PC-3 (cell line): Measurements from ENCODE around the gene ATF1. TPM values are rescaled to one million over a fixed set of nuclear protein-coding genes. Genes with fewer than 3 reads are reported as not detected.
"Not testable (repeated sequence)": the region's sequence is repeated elsewhere in the genome, so short reads cannot be mapped to it uniquely, and the experiment has no call there.

Experiments
- ATAC-seq: fragments of 200-7000 bp; cut with Tn5 transposase; 2 replicates; pipeline ENCODE4 v1.9.1; 2020; ENCODE audit warnings: mild to moderate bottlenecking, moderate library complexity
- BruUV-seq: library from RNA; stranded (reverse); fragments of 400-500 nt; replicated peaks from 2 replicates; lab custom pipeline; 2021; lab: Mats Ljungman, UMichigan
- CTCF ChIA-PET: fragments of 300-600 bp; sonication (Branson Sonifier 250); formaldehyde crosslinking; loops from one replicate; lab custom pipeline; 2022; ENCODE audit warnings: antibody characterized with exemption; lab: Charles Lee
- POLR2A ChIA-PET: fragments of 300-600 bp; sonication (Branson Sonifier 250); formaldehyde crosslinking; loops from one replicate; lab custom pipeline; 2022; ENCODE audit warnings: antibody characterized with exemption; ENCODE audit not compliant: unreplicated experiment; lab: Charles Lee
- DNase-seq: peaks from one replicate; pipeline ENCODE4 v3.0.0-alpha.2; 2015
- H2AFZ ChIP-seq: fragments of 300-600 bp; sonication (generic); 2 replicates; pipeline ENCODE4 v1.6.0; 2016; ENCODE audit warnings: antibody characterized with exemption, low read length
- H3F3A ChIP-seq: fragments of 300-600 bp; sonication (generic); one replicate; pipeline ENCODE4 v1.6.0; 2017; ENCODE audit warnings: antibody characterized with exemption, low read length, control low read depth, mild to moderate bottlenecking; ENCODE audit not compliant: unreplicated experiment
- H3K27ac ChIP-seq: fragments of 300-600 bp; sonication (generic); 2 replicates; pipeline ENCODE4 v1.5.1; 2016; ENCODE audit warnings: mild to moderate bottlenecking, low read length
- H3K27me3 ChIP-seq: fragments of 300-600 bp; sonication (generic); 2 replicates; pipeline ENCODE4 v1.6.1; 2016; ENCODE audit warnings: low read length, mixed read lengths
- H3K36me3 ChIP-seq: fragments of 300-600 bp; sonication (generic); 2 replicates; pipeline ENCODE4 v1.6.1; 2016; ENCODE audit warnings: low read depth, mixed run types, low read length, mixed read lengths
- H3K4me1 ChIP-seq: fragments of 300-600 bp; sonication (generic); 2 replicates; pipeline ENCODE4 v1.5.1; 2016; ENCODE audit warnings: low read length; ENCODE audit not compliant: insufficient read depth
- H3K4me2 ChIP-seq: fragments of 300-600 bp; sonication (generic); 2 replicates; pipeline ENCODE4 v1.6.0; 2016; ENCODE audit warnings: low read length
- H3K4me3 ChIP-seq: fragments of 300-600 bp; sonication (generic); 2 replicates; pipeline ENCODE4 v1.5.1; 2016; ENCODE audit warnings: mild to moderate bottlenecking, low read length, mixed read lengths
- H3K79me2 ChIP-seq: fragments of 300-600 bp; sonication (generic); 2 replicates; pipeline ENCODE4 v1.6.1; 2017; ENCODE audit warnings: low read length, mixed read lengths
- H3K9ac ChIP-seq: fragments of 300-600 bp; sonication (generic); 2 replicates; pipeline ENCODE4 v1.6.0; 2016; ENCODE audit warnings: mild to moderate bottlenecking, low read length
- H3K9me2 ChIP-seq: fragments of 300-600 bp; sonication (generic); replicated peaks from 2 replicates; pipeline ENCODE4 v1.6.1; 2016; ENCODE audit warnings: mixed run types, low read length, mixed read lengths
- H3K9me3 ChIP-seq: fragments of 300-600 bp; sonication (generic); 2 replicates; pipeline ENCODE4 v1.6.1; 2016; ENCODE audit warnings: low read length, mixed read lengths
- H4K20me1 ChIP-seq: fragments of 300-600 bp; sonication (generic); 2 replicates; pipeline ENCODE4 v1.6.1; 2016; ENCODE audit warnings: low read length, mixed read lengths
- EZH2 ChIP-seq: fragments of 300-600 bp; sonication (generic); IDR thresholded peaks from one replicate; pipeline ENCODE4 v1.6.1; 2017; ENCODE audit warnings: antibody characterized with exemption, mild to moderate bottlenecking, low read length; ENCODE audit not compliant: unreplicated experiment
- EZH2phosphoT487 ChIP-seq: fragments of 300-600 bp; sonication (generic); IDR thresholded peaks from 2 replicates; pipeline ENCODE4 v1.6.1; 2018; ENCODE audit warnings: mild to moderate bottlenecking, antibody characterized with exemption, low read length, borderline replicate concordance
- intact Hi-C: fragments of 100-400 bp; cut with micrococcal nuclease; formaldehyde crosslinking; loops from 2 replicates; pipeline ENCODE4 v1.9.0; 2023
- total RNA-seq: library from RNA; depleted of rRNA; stranded (reverse); fragments of >200 nt; gene quantifications from 2 replicates; pipeline ENCODE4 v1.2.3, GENCODE V29; 2014
- TF ChIP-seq, protein P1 (sequence below): fragments of 300-600 bp; sonication (generic); conservative IDR thresholded peaks from 2 replicates; pipeline ENCODE4 v1.5.1; 2017; ENCODE audit warnings: antibody characterized with exemption, low read depth, mild to moderate bottlenecking, low read length

Gene ATF1
- total RNA-seq, 1 experiment from 2014 or later, result 67.2 TPM

GRCh38 chr12:50806176-50806575 is 42.3 kb downstream of the ATF1 start:
- Histone ChIP-seq H3K79me2 (no peaks in the 10 kb centered on the region), H3K27ac (no peak overlapping the region), H3K4me2 (no peak overlapping the region), H3K9me2 (no peaks in the 10 kb centered on the region), H4K20me1 (no peaks in the 10 kb centered on the region), H3K9me3 (no peaks in the 10 kb centered on the region), H3K4me3 (no peak overlapping the region), H3K9ac (no peak overlapping the region), H3K27me3 (no peaks in the 10 kb centered on the region), H3K36me3 (peaks cover 13% of the 10 kb centered on the region), H2AFZ (no peak overlapping the region), H3F3A (no peaks in the 10 kb centered on the region), H3K4me1 (no peaks in the 10 kb centered on the region)
- no peak for TF ChIP-seq EZH2phosphoT487
- TF ChIP-seq EZH2, result no peak
- TF ChIP-seq, protein P1, sequence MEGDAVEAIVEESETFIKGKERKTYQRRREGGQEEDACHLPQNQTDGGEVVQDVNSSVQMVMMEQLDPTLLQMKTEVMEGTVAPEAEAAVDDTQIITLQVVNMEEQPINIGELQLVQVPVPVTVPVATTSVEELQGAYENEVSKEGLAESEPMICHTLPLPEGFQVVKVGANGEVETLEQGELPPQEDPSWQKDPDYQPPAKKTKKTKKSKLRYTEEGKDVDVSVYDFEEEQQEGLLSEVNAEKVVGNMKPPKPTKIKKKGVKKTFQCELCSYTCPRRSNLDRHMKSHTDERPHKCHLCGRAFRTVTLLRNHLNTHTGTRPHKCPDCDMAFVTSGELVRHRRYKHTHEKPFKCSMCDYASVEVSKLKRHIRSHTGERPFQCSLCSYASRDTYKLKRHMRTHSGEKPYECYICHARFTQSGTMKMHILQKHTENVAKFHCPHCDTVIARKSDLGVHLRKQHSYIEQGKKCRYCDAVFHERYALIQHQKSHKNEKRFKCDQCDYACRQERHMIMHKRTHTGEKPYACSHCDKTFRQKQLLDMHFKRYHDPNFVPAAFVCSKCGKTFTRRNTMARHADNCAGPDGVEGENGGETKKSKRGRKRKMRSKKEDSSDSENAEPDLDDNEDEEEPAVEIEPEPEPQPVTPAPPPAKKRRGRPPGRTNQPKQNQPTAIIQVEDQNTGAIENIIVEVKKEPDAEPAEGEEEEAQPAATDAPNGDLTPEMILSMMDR, result no peak
- DNase-seq, result no peak
- no TSS peak for BruUV-seq
- CTCF ChIA-PET, result no interaction called here
- ATAC-seq, result no peak
- intact Hi-C loops, result no loop called here
- POLR2A ChIA-PET, result no interaction called here

- BruUV-seq, H3F3A ChIP-seq, H3K27me3 ChIP-seq, DNase-seq, H4K20me1 ChIP-seq, POLR2A ChIA-PET, intact Hi-C loops, H3K4me3 ChIP-seq, H3K9me3 ChIP-seq, H3K9ac ChIP-seq, H3K27ac ChIP-seq, H3K79me2 ChIP-seq, CTCF ChIA-PET, H3K9me2 ChIP-seq, ATAC-seq, H2AFZ ChIP-seq, H3K4me1 ChIP-seq, H3K4me2 ChIP-seq: not testable (repeated sequence)
- H3K36me3 ChIP-seq, result peaks cover 11% of the 10 kb centered on the region
Measured at GRCh38 chr12:50809131-50809530, 45.2 kb downstream of the ATF1 start.

GRCh38 chr12:50814921-50815320 is 51.0 kb downstream of the ATF1 start:
- CTCF ChIA-PET, result interaction anchor here (1.5 kb wide), 1 partner anchor 50 kb away, joined by 4 read pairs; no protein-coding TSS in a partner anchor
- H3K4me1 ChIP-seq, result not testable (repeated sequence)

GRCh38 chr12:50820177-50820576 is 56.3 kb downstream of the ATF1 start:
- ChIA-PET CTCF (no interaction called here), POLR2A (no interaction called here)
- H3K4me1 ChIP-seq, result no peaks in the 10 kb centered on the region
- no peaks in the 10 kb centered on the region for H3K27me3 ChIP-seq
- intact Hi-C loops, result no loop called here
- TF ChIP-seq EZH2 (no peak), EZH2phosphoT487 (no peak)
- TF ChIP-seq, protein P1, result no peak
- H3K27ac ChIP-seq, result no peak overlapping the region
- H3K36me3 ChIP-seq, result peaks cover 10% of the 10 kb centered on the region
- DNase-seq (no peak), ATAC-seq (no peak)
- H3K4me2 ChIP-seq, result no peak overlapping the region
- no peaks in the 10 kb centered on the region for H3K79me2 ChIP-seq
- no peak overlapping the region for H3K4me3 ChIP-seq
- no peaks in the 10 kb centered on the region for H3F3A ChIP-seq
- BruUV-seq, result no TSS peak
- H4K20me1 ChIP-seq, result no peaks in the 10 kb centered on the region
- H2AFZ ChIP-seq, result no peak overlapping the region
- H3K9me3 ChIP-seq, result no peaks in the 10 kb centered on the region
- no peaks in the 10 kb centered on the region for H3K9me2 ChIP-seq
- no peak overlapping the region for H3K9ac ChIP-seq

More at GRCh38 chr12:50814921-50815320, 51.0 kb downstream of the ATF1 start:
- H3K4me3 ChIP-seq, H4K20me1 ChIP-seq, BruUV-seq, H3K27me3 ChIP-seq, H3K9ac ChIP-seq, DNase-seq, H3K27ac ChIP-seq, intact Hi-C loops, POLR2A ChIA-PET, ATAC-seq, H3K4me2 ChIP-seq, H3F3A ChIP-seq, H2AFZ ChIP-seq, H3K9me2 ChIP-seq, H3K79me2 ChIP-seq, H3K9me3 ChIP-seq: not testable (repeated sequence)
- peaks cover 26% of the 10 kb centered on the region for H3K36me3 ChIP-seq
